GM12892 (cell line): ENCODE measurements around the gene HFM1. TPM values are rescaled to one million over a fixed set of nuclear protein-coding genes. Genes with fewer than 3 reads are reported as not detected.
A peak's percentile ranks its signal among the peaks of the same experiment; 100 is the strongest.
"Not testable (repeated sequence)": the region's sequence is repeated elsewhere in the genome, so short reads cannot be mapped to it uniquely, and the experiment has no call there.

Experiments used
- DNase-seq: peaks from one replicate; pipeline ENCODE4 v3.0.0; 2011; ENCODE audit not compliant: insufficient read length
- FAIRE-seq: peaks from 2 replicates; lab custom pipeline; 2011; peaks lifted over from hg19 to GRCh38; lab: Jason Lieb, UNC
- POLR2A ChIP-seq: IDR thresholded peaks from 2 replicates; pipeline ENCODE4 v1.6.1; 2011; ENCODE audit warnings: low read depth, low read length, control low read depth
- POLR2AphosphoS5 ChIP-seq: IDR thresholded peaks from 2 replicates; pipeline ENCODE4 v1.6.1; 2011; ENCODE audit warnings: low read depth, low read length, control low read depth
- TAF1 ChIP-seq: IDR thresholded peaks from 2 replicates; pipeline ENCODE4 v1.6.1; 2011; ENCODE audit warnings: low read depth, mild to moderate bottlenecking, control low read depth, low read length, borderline replicate concordance
- polyA plus RNA-seq: library from polyadenylated mRNA; unstranded; fragments of >200 nt; gene quantifications from one replicate; pipeline ENCODE4 v1.2.1, GENCODE V29; 2012; ENCODE audit warnings: missing spikeins, inconsistent platforms; ENCODE audit not compliant: missing spikeins

Gene HFM1
- not detected for polyA plus RNA-seq

- FAIRE-seq: peak; percentile 82
- TF ChIP-seq POLR2A (no peak), POLR2AphosphoS5 (no peak), TAF1 (no peak)
These were observed at the start of gene HFM1 for GRCh38 chr1:91404151-91405012. Gene HFM1, minus strand, starts transcription at chr1:91404837. Its CDS starts 3,755 bp downstream, at chr1:91401082.

GRCh38 chr1:91454136-91454535 lies 49.5 kb upstream of the HFM1 start:
- DNase-seq (no peak), FAIRE-seq (no peak)
- TF ChIP-seq POLR2A: no peak
- no peak for TF ChIP-seq TAF1
- TF ChIP-seq POLR2AphosphoS5: no peak

More at GRCh38 chr1:91404151-91405012, at the start of gene HFM1:
- DNase-seq: peak; percentile 55

- no peak for TF ChIP-seq TAF1
- no peak for TF ChIP-seq POLR2A
- TF ChIP-seq POLR2AphosphoS5: no peak
- FAIRE-seq (no peak), DNase-seq (no peak)
These were observed 45.6 kb upstream of the HFM1 start for GRCh38 chr1:91450260-91450659.

- DNase-seq, FAIRE-seq: not testable (repeated sequence)
These were observed 43.1 kb upstream of the HFM1 start for GRCh38 chr1:91447782-91448181.

GRCh38 chr1:91441980-91442379 lies 37.3 kb upstream of the HFM1 start:
- DNase-seq, FAIRE-seq: not testable (repeated sequence)

GRCh38 chr1:91440847-91441246 lies 36.2 kb upstream of the HFM1 start:
- no peak for FAIRE-seq

GRCh38 chr1:91439016-91439415 lies 34.4 kb upstream of the HFM1 start:
- TF ChIP-seq POLR2A: no peak
- TF ChIP-seq TAF1: no peak
- TF ChIP-seq POLR2AphosphoS5: no peak
- DNase-seq: no peak
- FAIRE-seq: no peak

More at GRCh38 chr1:91440847-91441246, 36.2 kb upstream of the HFM1 start:
- DNase-seq: no peak
- TF ChIP-seq POLR2A: no peak
- TF ChIP-seq POLR2AphosphoS5: no peak

GRCh38 chr1:91428182-91428798 lies 23.7 kb upstream of the HFM1 start:
- no peak for TF ChIP-seq POLR2AphosphoS5
- TF ChIP-seq TAF1: no peak
- no peak for TF ChIP-seq POLR2A
- no peak for DNase-seq
- FAIRE-seq: no peak

GRCh38 chr1:91427741-91428140 lies 23.1 kb upstream of the HFM1 start:
- DNase-seq (no peak), FAIRE-seq (no peak)
- no peak for TF ChIP-seq POLR2AphosphoS5
- no peak for TF ChIP-seq TAF1
- TF ChIP-seq POLR2A: no peak

- DNase-seq, FAIRE-seq: not testable (repeated sequence)
These were observed 17.9 kb upstream of the HFM1 start for GRCh38 chr1:91422523-91422922.

- DNase-seq (no peak), FAIRE-seq (no peak)
- TF ChIP-seq TAF1 (no peak), POLR2A (no peak), POLR2AphosphoS5 (no peak)
These were observed 7.7 kb upstream of the HFM1 start for GRCh38 chr1:91412371-91412770.

GRCh38 chr1:91406773-91407389 lies 2.2 kb upstream of the HFM1 start:
- DNase-seq: no peak
- TF ChIP-seq POLR2AphosphoS5: no peak
- TF ChIP-seq POLR2A: no peak
- no peak for TF ChIP-seq TAF1
- no peak for FAIRE-seq

- DNase-seq: no peak
- FAIRE-seq: peak; percentile 75
- TF ChIP-seq POLR2AphosphoS5 (no peak), TAF1 (no peak), POLR2A (no peak)
These were observed 2.6 kb downstream of the HFM1 start for GRCh38 chr1:91402023-91402422.
